Measurements from ENCODE around the gene SLC1A4. TPM values are rescaled to one million over a fixed set of nuclear protein-coding genes. Genes with fewer than 3 reads are reported as not detected.

Gene SLC1A4
- total and polyA plus RNA-seq, 2 of the 4 experiments (the other 2 are of a cell fraction): 6.8 to 8.1 TPM

DNA sequence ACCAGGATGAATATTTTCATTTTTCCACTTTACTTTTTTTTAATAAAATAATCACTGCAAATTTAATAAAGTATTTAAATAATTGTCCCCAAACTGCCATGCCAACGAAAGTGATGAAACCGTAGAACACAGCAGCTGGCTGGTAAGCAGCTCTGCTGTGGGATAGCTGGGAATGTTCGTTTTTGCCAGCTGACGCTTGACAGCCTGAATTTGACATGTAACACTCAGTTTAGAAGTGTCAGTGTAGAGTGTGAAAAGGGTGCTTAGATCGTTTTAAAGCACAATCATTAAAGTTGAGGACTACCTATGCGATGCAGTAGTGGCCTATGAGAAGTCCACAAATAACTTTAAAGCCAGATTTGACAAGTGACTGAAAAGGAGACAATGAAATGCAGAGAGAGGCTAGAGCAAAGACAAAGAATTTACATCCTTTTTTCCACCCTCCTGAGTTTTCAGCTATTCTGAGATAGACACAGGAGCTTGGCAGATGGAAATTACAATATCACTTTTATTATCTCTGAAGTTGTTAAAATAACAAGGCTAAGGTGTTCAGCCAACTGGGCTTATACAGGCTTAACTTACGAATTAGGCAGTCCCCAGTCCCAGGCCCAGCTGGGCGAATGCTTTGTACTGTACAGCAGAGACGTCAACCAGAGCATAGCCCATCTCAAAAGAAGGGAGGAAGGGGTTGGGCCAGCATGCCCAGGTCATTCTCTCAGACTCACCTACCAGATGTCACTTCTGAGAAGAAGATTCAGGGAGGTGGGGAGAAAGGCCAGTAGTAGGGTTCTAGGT is 31.9 kb upstream of the SLC1A4 start:
- in situ Hi-C loops (cut with MboI; ENCODE audit: low sequenced_read_pairs) (no loop called here), dilution Hi-C loops (cut with HindIII; ENCODE audit: low sequenced_read_pairs, unreplicated experiment) (no loop called here)
- 70% methylated on average over 2 of the region's 9 CpGs; no CpG with 5 or more reads in 1 of the 2 experiments for WGBS, 2 experiments (ENCODE audit: extremely low coverage in 2 of 2, insufficient read length in 1 of 2)
- no peak for TF ChIP-seq RCOR1 (IDR thresholded peaks at IDR 0.05; ENCODE audit: insufficient replicate concordance, low read length)
- no peak for TF ChIP-seq MXI1 (IDR thresholded peaks at IDR 0.05; ENCODE audit: borderline replicate concordance, low read depth, low read length)
- no peak for TF ChIP-seq CHD1 (IDR thresholded peaks at IDR 0.05; ENCODE audit: low read depth, low read length)
- TF ChIP-seq CEBPB (IDR thresholded peaks at IDR 0.05; ENCODE audit: low read depth, low read length): no peak
- no peak for TF ChIP-seq BHLHE40 (IDR thresholded peaks at IDR 0.05; ENCODE audit: low read depth, low read length)
- TF ChIP-seq, protein P1, sequence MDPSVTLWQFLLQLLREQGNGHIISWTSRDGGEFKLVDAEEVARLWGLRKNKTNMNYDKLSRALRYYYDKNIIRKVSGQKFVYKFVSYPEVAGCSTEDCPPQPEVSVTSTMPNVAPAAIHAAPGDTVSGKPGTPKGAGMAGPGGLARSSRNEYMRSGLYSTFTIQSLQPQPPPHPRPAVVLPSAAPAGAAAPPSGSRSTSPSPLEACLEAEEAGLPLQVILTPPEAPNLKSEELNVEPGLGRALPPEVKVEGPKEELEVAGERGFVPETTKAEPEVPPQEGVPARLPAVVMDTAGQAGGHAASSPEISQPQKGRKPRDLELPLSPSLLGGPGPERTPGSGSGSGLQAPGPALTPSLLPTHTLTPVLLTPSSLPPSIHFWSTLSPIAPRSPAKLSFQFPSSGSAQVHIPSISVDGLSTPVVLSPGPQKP (IDR thresholded peaks at IDR 0.05; ENCODE audit: borderline replicate concordance, low read depth, low read length): no peak
- TF ChIP-seq RFX5 (IDR thresholded peaks at IDR 0.05; ENCODE audit: low read depth, low read length): no peak
- TF ChIP-seq POLR2A (IDR thresholded peaks at IDR 0.05; ENCODE audit: low read depth, low read length): no peak
- no peak for TF ChIP-seq MAZ (IDR thresholded peaks at IDR 0.05; ENCODE audit: borderline replicate concordance, low read depth, low read length)
- no peak for TF ChIP-seq SMC3 (IDR thresholded peaks at IDR 0.05; ENCODE audit: low read depth, low read length)
- TF ChIP-seq FOS (IDR thresholded peaks at IDR 0.05; ENCODE audit: low read depth, low read length): no peak
- no peak for TF ChIP-seq NFE2L2 (IDR thresholded peaks at IDR 0.05; ENCODE audit: low read depth, low read length)
- TF ChIP-seq, protein P2, sequence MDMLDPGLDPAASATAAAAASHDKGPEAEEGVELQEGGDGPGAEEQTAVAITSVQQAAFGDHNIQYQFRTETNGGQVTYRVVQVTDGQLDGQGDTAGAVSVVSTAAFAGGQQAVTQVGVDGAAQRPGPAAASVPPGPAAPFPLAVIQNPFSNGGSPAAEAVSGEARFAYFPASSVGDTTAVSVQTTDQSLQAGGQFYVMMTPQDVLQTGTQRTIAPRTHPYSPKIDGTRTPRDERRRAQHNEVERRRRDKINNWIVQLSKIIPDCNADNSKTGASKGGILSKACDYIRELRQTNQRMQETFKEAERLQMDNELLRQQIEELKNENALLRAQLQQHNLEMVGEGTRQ (IDR thresholded peaks at IDR 0.05; ENCODE audit: low read depth, low read length): no peak
- TF ChIP-seq MAFK (IDR thresholded peaks at IDR 0.05; ENCODE audit: low read depth, low read length): no peak
- TF ChIP-seq RAD21 (IDR thresholded peaks at IDR 0.05; ENCODE audit: low read length): no peak

More for the DNA sequence above, 31.9 kb upstream of the SLC1A4 start:
- Histone ChIP-seq H3K9ac (ENCODE audit: low read depth, low read length) (no peak overlapping the region), H3K4me3 (ENCODE audit: insufficient read depth, low read depth, low read length) (no peak overlapping the region), H2BK120ac (ENCODE audit: low read depth, low read length) (no peak overlapping the region), H3K14ac (replicated peaks; ENCODE audit: low read depth, low read length) (no peak overlapping the region), H3K56ac (ENCODE audit: extremely low read depth, insufficient read depth, low read length) (no peak overlapping the region), H2BK20ac (ENCODE audit: low read depth, low read length) (no peak overlapping the region), H4K5ac (ENCODE audit: low read depth, low read length) (no peak overlapping the region), H3K79me1 (ENCODE audit: low read depth in 1 of 2, low read length in 2 of 2) (0 out of 4 replicates have a peak, but pooled peaks cover 0 to 2% of the 10 kb centered on the region in 2 experiments), H4K91ac (ENCODE audit: insufficient read depth, low read depth, low read length) (no peak overlapping the region), H2BK15ac (ENCODE audit: low read depth, low read length) (no peak overlapping the region; the same call in 2 of the 3 replicates), H2BK5ac (ENCODE audit: low read depth, low read length, poor library complexity, severe bottlenecking) (no peak overlapping the region), H2AK5ac (ENCODE audit: low read depth, low read length) (no peak overlapping the region), H3K9me3 (ENCODE audit: control insufficient read depth, insufficient read depth, low read length) (no peaks in the 10 kb centered on the region), H3K23ac (ENCODE audit: low read depth, low read length) (no peak overlapping the region), H3K4me1 (ENCODE audit: control insufficient read depth, insufficient read depth, low read length) (peaks cover 8% of the 10 kb centered on the region), H2AFZ (replicated peaks; ENCODE audit: low read length, poor library complexity) (no peak overlapping the region), H4K20me1 (ENCODE audit: insufficient read depth, low read length) (peaks cover 4% of the 10 kb centered on the region; the same call in 1 of the 2 replicates), H3K18ac (ENCODE audit: low read depth, low read length) (no peak overlapping the region), H3K36me3 (ENCODE audit: control insufficient read depth, insufficient read depth, low read length) (no peaks in the 10 kb centered on the region), H3K9me1 (ENCODE audit: insufficient read depth, low read length) (peaks cover 5% of the 10 kb centered on the region), H4K8ac (ENCODE audit: low read depth in 2 of 2, low read length in 2 of 2) (no peak overlapping the region), H3K4ac (ENCODE audit: low read depth, low read length) (no peak overlapping the region), H2AK9ac (replicated peaks; ENCODE audit: low read depth, low read length, poor library complexity) (no peak overlapping the region), H3K4me2 (ENCODE audit: low read depth, low read length) (no peak overlapping the region), H3K27me3 (ENCODE audit: control insufficient read depth, insufficient read depth, low read length) (peaks cover 30% of the 10 kb centered on the region), H3K27ac (ENCODE audit: insufficient read depth, low read length) (no peak overlapping the region)
- DNase-seq: no peak
- ATAC-seq (ENCODE audit: low read depth): no peak
- ChIA-PET POLR2A (ENCODE audit: unreplicated experiment) (no interaction called here), CTCF (no interaction called here)
- BruUV-seq (replicated peaks): no TSS peak
- intact Hi-C loops (cut with micrococcal nuclease): no loop called here

All from IMR-90 (cell line).